Liver (tissue), 9 donors: ENCODE results near the gene RDM1. TPM values are rescaled to one million over a fixed set of nuclear protein-coding genes. Genes with fewer than 3 reads are reported as not detected.

Experiments
- DNase-seq: peaks from one replicate; pipeline ENCODE4 v3.0.0-alpha.2; 2017; ENCODE audit warnings: low spot score
- H3K27ac ChIP-seq, 2 donors: one replicate each; pipeline ENCODE4 v1.7.0; 2013; ENCODE audit warnings: inconsistent platforms in 2 of 2, low read length in 2 of 2, control low read depth in 1 of 2, low read depth in 1 of 2, mild to moderate bottlenecking in 1 of 2
- H3K27me3 ChIP-seq, 4 donors: one replicate each; pipeline versions ENCODE4 v1.6.1 to v1.7.0; 2013; ENCODE audit warnings: low read length in 3 of 4, inconsistent platforms in 1 of 4, mild to moderate bottlenecking in 1 of 4, moderate library complexity in 1 of 4; ENCODE audit not compliant: control insufficient read depth in 4 of 4, insufficient read depth in 4 of 4
- H3K36me3 ChIP-seq, 4 donors: one replicate each; pipeline versions ENCODE4 v1.6.1 to v1.7.0; 2013; ENCODE audit warnings: low read length in 3 of 4, mild to moderate bottlenecking in 3 of 4, low read depth in 1 of 4, moderate library complexity in 1 of 4; ENCODE audit not compliant: control insufficient read depth in 4 of 4, insufficient read depth in 3 of 4
- H3K4me1 ChIP-seq, 4 donors: one replicate each; pipeline versions ENCODE4 v1.6.1 to v1.7.0; 2013; ENCODE audit warnings: low read length in 3 of 4, mild to moderate bottlenecking in 3 of 4, moderate library complexity in 1 of 4; ENCODE audit not compliant: control insufficient read depth in 4 of 4, insufficient read depth in 4 of 4
- H3K4me3 ChIP-seq, 3 donors: one replicate each; pipeline versions ENCODE4 v1.6.1 to v1.7.0; 2013; ENCODE audit warnings: low read length in 3 of 3, control low read depth in 1 of 3, low read depth in 1 of 3, mild to moderate bottlenecking in 1 of 3
- H3K9ac ChIP-seq, 2 donors: one replicate each; pipeline ENCODE4 v1.7.0; 2013; ENCODE audit warnings: low read length in 2 of 2, mild to moderate bottlenecking in 2 of 2, moderate library complexity in 2 of 2, control low read depth in 1 of 2, low read depth in 1 of 2
- H3K9me3 ChIP-seq, 4 donors: one replicate each; pipeline versions ENCODE4 v1.6.1 to v1.7.0; 2013; ENCODE audit warnings: low read length in 3 of 4; ENCODE audit not compliant: control insufficient read depth in 4 of 4
- CTCF ChIP-seq: fragments of 150-350 bp; IDR thresholded peaks from 2 replicates; pipeline ENCODE4 v1.5.1; 2017; ENCODE audit warnings: improper control_type of control experiment, low read depth, low read length; ENCODE audit not compliant: missing input control
- EGR1 ChIP-seq, 2 donors: IDR thresholded peaks; 2 replicates each; pipeline ENCODE4 v1.6.1; 2016 to 2018; ENCODE audit warnings: antibody characterized with exemption in 2 of 2, low read depth in 2 of 2
- FOXA1 ChIP-seq: IDR thresholded peaks from 2 replicates; pipeline ENCODE4 v1.6.1; 2016; ENCODE audit warnings: antibody characterized with exemption
- FOXA2 ChIP-seq: IDR thresholded peaks from 2 replicates; pipeline ENCODE4 v1.6.1; 2016; ENCODE audit warnings: antibody characterized with exemption
- GABPA ChIP-seq, 2 donors: IDR thresholded peaks in 1 of 2; conservative IDR thresholded peaks in 1 of 2; 2 replicates each; pipeline ENCODE4 v1.6.1; 2016; ENCODE audit warnings: antibody characterized with exemption in 2 of 2, mild to moderate bottlenecking in 1 of 2, moderate library complexity in 1 of 2
- HNF4A ChIP-seq, 2 donors: conservative IDR thresholded peaks; 2 replicates each; pipeline ENCODE4 v1.6.1; 2016; ENCODE audit warnings: antibody characterized with exemption in 2 of 2, mild to moderate bottlenecking in 2 of 2
- HNF4G ChIP-seq: IDR thresholded peaks from 2 replicates; pipeline ENCODE4 v1.6.1; 2016; ENCODE audit warnings: antibody characterized with exemption
- JUND ChIP-seq, 2 donors: IDR thresholded peaks; 2 replicates each; pipeline ENCODE4 v1.6.1; 2016; ENCODE audit warnings: antibody characterized with exemption in 2 of 2
- RAD21 ChIP-seq, 2 donors: IDR thresholded peaks; 2 replicates each; pipeline ENCODE4 v1.6.1; 2016; ENCODE audit warnings: antibody characterized with exemption in 2 of 2, mild to moderate bottlenecking in 2 of 2
- RXRA ChIP-seq, 2 donors: IDR thresholded peaks; 2 replicates each; pipeline ENCODE4 v1.6.1; 2017 to 2018; ENCODE audit warnings: antibody characterized with exemption in 2 of 2, mild to moderate bottlenecking in 1 of 2
- SP1 ChIP-seq: IDR thresholded peaks from 2 replicates; pipeline ENCODE4 v1.6.1; 2018; ENCODE audit warnings: antibody characterized with exemption, mild to moderate bottlenecking
- ZBTB33 ChIP-seq: IDR thresholded peaks from 2 replicates; pipeline ENCODE4 v1.6.1; 2016; ENCODE audit warnings: antibody characterized with exemption
- WGBS: extraction: QIAGEN DNeasy Blood & Tissue Kit; methylation state at CpG from one replicate; pipeline ENCODE4 v1.1.7; 2013; 5-methylcytosine and 5-hydroxymethylcytosine counted together
- polyA plus RNA-seq, 2 donors: library from polyadenylated mRNA; stranded (reverse) in 1 of 2; unstranded in 1 of 2; fragments of 200-250 nt in 1 of 2; fragments of >200 nt in 1 of 2; fragmentation: Nextera tagmentation in 1 of 2; extraction: Ambion mirVana in 1 of 2; gene quantifications; one replicate each; pipeline versions ENCODE4 v1.2.1 to v1.2.3, GENCODE V29; 2013 to 2015
- total RNA-seq, 2 donors: library from RNA; depleted of rRNA; stranded (reverse); fragments of >200 nt; gene quantifications; one replicate each; pipeline ENCODE4 v1.2.3, GENCODE V29; 2014
- TF ChIP-seq, protein P1 (sequence below): IDR thresholded peaks from 2 replicates; pipeline ENCODE4 v1.6.1; 2016; ENCODE audit warnings: antibody characterized with exemption, mild to moderate bottlenecking
- TF ChIP-seq, protein P2 (sequence below): IDR thresholded peaks from 2 replicates; pipeline ENCODE4 v1.6.1; 2016; ENCODE audit warnings: antibody characterized with exemption
- donor health status: healthy.
- donor health status: healthy.
- donor health status: healthy.
- donor health status: healthy.
- donor health status: healthy.

Gene RDM1
- total and polyA plus RNA-seq, 4 donors, result 0.29 to 1.9 (median 0.42) TPM; not detected in 1

DNA sequence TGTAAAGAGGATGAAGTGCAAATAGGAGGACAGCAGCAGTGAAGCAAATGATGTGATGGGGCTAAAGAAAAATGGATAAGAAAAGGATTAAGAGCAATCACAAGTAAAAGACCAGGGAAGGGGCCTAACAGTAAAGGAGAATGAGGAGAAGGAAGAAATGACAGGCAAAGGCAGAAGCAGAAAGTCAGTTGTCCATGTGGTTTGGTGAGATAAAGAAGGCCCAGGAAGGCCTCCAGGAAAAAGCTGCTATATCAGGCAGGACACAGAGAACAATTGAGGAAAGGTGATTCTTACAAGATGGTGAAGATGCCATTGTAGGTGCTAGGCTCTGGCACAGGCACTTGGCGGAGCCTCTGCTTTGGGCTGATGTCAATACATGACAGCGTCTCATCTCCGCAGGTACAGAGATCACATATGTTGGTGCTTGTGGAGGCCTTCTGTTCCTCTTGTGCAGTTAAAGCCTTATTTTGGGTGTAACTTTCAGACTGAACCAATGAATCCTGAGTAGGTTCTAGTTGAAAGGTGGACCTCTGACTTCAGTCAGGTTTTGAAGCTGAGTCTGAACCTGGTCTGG is 18.1 kb downstream of the RDM1 start:
- Histone ChIP-seq H3K4me3 (no peak overlapping the region), H3K9ac (no peak overlapping the region), H3K36me3 (no peaks in the 10 kb centered on the region), H3K4me1 (peaks cover 2 to 27% (median 19%) of the 10 kb centered on the region in 4 donors), H3K9me3 (no peaks in the 10 kb centered on the region), H3K27me3 (no peaks in the 10 kb centered on the region), H3K27ac (no peak overlapping the region)
- no peak for TF ChIP-seq HNF4G
- TF ChIP-seq EGR1 (IDR thresholded peaks at IDR 0.05; ENCODE audit: low read depth in 2 of 2), result no peak
- no peak for TF ChIP-seq CTCF
- TF ChIP-seq SP1, result no peak
- TF ChIP-seq, protein P1, sequence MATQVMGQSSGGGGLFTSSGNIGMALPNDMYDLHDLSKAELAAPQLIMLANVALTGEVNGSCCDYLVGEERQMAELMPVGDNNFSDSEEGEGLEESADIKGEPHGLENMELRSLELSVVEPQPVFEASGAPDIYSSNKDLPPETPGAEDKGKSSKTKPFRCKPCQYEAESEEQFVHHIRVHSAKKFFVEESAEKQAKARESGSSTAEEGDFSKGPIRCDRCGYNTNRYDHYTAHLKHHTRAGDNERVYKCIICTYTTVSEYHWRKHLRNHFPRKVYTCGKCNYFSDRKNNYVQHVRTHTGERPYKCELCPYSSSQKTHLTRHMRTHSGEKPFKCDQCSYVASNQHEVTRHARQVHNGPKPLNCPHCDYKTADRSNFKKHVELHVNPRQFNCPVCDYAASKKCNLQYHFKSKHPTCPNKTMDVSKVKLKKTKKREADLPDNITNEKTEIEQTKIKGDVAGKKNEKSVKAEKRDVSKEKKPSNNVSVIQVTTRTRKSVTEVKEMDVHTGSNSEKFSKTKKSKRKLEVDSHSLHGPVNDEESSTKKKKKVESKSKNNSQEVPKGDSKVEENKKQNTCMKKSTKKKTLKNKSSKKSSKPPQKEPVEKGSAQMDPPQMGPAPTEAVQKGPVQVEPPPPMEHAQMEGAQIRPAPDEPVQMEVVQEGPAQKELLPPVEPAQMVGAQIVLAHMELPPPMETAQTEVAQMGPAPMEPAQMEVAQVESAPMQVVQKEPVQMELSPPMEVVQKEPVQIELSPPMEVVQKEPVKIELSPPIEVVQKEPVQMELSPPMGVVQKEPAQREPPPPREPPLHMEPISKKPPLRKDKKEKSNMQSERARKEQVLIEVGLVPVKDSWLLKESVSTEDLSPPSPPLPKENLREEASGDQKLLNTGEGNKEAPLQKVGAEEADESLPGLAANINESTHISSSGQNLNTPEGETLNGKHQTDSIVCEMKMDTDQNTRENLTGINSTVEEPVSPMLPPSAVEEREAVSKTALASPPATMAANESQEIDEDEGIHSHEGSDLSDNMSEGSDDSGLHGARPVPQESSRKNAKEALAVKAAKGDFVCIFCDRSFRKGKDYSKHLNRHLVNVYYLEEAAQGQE, result no peak
- TF ChIP-seq ZBTB33, result no peak
- no peak for TF ChIP-seq GABPA (IDR thresholded peaks at IDR 0.05 in 1 of 2, conservative IDR thresholded peaks at IDR 0.05 in 1 of 2)
- 94% methylated on average over 3 of the region's 3 CpGs for WGBS
- DNase-seq, result no peak

DNA sequence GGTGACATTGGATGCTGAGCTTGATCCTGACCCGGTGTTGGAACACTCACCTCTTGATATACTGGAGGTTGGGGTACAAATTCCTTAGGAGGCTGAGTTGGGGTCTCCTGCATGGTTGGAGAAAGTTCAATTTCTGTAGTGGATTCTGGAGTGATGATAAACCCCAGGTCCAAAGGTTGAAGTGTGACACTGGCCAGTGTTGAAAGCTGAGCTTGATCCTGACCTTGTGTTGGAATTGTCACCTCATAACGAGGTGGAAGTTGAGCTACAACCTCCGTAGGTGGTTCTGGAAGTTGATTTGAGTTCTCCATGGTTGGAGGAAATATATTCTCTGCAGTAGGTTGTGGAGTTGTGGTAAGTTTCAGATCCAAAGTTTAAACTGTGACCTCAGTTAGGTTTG is 21.2 kb downstream of the RDM1 start:
- Histone ChIP-seq H3K27ac (no peak overlapping the region), H3K4me3 (no peak overlapping the region), H3K36me3 (no peaks in the 10 kb centered on the region), H3K9ac (no peak overlapping the region), H3K27me3 (no peaks in the 10 kb centered on the region), H3K4me1 (peaks cover 0 to 16% (median 10%) of the 10 kb centered on the region in 4 donors), H3K9me3 (no peaks in the 10 kb centered on the region)
- 67% methylated on average over 3 of the region's 3 CpGs for WGBS
- no peak for DNase-seq
- TF ChIP-seq HNF4A (conservative IDR thresholded peaks at IDR 0.05) (peak; percentile 52 to 66), HNF4G (peak; percentile 16), JUND (IDR thresholded peaks at IDR 0.05) (no peak)

- Histone ChIP-seq H3K4me1 (peaks cover 0 to under 1% (median under 1%) of the 10 kb centered on the region in 4 donors), H3K27ac (no peak overlapping the region), H3K27me3 (no peaks in the 10 kb centered on the region), H3K4me3 (no peak overlapping the region), H3K9me3 (no peaks in the 10 kb centered on the region), H3K36me3 (no peaks in the 10 kb centered on the region), H3K9ac (no peak overlapping the region)
- no peak for DNase-seq
- WGBS, result 86% methylated on average over 5 of the region's 5 CpGs
- TF ChIP-seq FOXA1 (no peak), RXRA (IDR thresholded peaks at IDR 0.05) (no peak), RAD21 (IDR thresholded peaks at IDR 0.05) (no peak), FOXA2 (no peak), ZBTB33 (no peak), HNF4G (no peak), JUND (IDR thresholded peaks at IDR 0.05) (no peak)
- TF ChIP-seq, protein P2, sequence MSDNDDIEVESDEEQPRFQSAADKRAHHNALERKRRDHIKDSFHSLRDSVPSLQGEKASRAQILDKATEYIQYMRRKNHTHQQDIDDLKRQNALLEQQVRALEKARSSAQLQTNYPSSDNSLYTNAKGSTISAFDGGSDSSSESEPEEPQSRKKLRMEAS, result no peak
- TF ChIP-seq, protein P1, result no peak
Observed at GRCh38 chr17:35907691-35908090, 22.9 kb downstream of the RDM1 start.
